NCI-H146 (cell line): ENCODE data around the gene UTS2B.

Experiments
- DNase-seq: peaks from one replicate; lab custom pipeline; 2025; lab: John Stamatoyannopoulos, UW

The UTS2B gene, protein sequence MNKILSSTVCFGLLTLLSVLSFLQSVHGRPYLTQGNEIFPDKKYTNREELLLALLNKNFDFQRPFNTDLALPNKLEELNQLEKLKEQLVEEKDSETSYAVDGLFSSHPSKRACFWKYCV

DNA sequence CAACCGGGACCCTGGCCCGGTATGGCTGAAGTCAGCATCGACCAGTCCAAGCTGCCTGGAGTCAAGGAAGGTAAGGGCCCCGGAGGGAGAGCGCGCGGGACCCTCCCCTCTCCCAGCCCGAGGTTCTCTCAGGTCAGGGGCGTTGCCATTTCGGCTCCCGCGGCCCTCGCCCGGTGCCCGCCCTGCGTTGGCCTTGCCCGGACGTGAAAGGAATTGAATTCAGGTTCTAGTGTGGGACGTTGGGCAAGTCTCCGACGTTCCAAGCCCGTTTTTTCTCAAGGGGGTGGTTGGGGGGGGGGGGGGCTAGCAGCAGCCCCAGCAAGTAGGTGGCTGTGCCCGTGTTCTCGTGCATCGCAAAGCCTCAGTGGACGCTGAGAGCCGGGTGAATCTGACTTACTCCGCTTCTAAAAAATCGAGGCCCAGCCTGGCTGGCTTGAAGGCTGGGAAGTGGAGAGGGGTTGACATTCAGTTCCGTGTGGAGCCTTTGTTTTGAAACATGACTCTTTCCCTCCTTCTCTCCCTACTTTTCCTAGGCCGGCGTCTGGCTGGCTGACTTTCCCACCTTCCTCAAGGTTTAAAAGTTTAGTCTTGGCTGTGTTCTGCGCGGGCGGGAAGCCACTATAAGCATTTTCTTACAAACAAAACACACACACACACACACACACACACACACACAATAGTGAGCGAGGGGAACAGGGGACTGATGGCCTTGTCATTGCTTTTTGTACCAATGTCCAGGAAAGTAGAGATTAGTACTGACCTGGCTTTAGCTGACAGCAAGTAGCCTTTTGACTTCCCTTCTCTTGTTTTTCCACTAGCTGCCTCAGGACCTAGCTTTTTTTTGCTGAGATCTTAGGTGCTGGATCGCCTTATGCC lies at the start of gene UTS2B:
Gene UTS2B, minus strand, starts transcription at position 873 of the 876 bp plus-strand sequence. CDS start 48,337 bp downstream, outside the sequence.
- peak; percentile 83 for DNase-seq

DNA sequence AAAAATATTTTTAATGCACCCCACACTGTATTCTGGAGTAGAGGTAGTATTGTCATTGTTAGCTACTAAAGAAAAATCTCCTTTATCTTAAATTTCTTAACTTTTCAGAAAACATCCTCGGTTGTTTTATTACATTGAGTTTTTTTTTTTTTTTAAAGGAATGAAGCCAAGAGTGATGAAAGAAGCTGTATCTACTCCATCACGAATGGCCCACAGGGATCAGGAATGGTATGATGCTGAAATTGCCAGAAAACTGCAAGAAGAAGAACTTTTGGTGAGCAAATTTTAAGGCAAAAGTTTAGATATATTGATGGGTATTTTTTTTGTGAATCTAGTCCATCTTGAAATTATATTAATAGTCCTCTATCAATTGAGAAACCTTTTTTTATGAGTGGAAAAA lies 49.7 kb upstream of the UTS2B start:
- DNase-seq, result no peak

DNA sequence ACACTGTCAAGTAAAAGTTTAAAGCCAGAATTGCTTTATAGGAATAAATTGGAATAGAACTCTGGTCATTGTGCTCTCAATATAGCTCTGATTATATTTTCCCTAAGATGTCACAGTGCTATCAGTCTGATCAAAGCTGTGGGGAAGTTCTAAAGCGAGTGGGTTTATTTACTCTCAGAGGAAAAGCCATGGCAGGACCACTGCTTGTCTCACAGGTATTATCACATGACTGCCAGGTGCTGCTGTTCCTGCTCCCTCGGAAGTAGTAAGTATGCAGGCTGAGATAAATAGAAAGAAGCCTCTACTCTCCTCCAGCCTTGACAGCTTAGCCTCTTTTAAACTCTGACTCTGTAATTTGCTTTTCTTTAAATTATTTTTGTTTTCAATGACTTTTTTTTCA lies 49.1 kb upstream of the UTS2B start:
- DNase-seq, result peak; percentile 21

DNA sequence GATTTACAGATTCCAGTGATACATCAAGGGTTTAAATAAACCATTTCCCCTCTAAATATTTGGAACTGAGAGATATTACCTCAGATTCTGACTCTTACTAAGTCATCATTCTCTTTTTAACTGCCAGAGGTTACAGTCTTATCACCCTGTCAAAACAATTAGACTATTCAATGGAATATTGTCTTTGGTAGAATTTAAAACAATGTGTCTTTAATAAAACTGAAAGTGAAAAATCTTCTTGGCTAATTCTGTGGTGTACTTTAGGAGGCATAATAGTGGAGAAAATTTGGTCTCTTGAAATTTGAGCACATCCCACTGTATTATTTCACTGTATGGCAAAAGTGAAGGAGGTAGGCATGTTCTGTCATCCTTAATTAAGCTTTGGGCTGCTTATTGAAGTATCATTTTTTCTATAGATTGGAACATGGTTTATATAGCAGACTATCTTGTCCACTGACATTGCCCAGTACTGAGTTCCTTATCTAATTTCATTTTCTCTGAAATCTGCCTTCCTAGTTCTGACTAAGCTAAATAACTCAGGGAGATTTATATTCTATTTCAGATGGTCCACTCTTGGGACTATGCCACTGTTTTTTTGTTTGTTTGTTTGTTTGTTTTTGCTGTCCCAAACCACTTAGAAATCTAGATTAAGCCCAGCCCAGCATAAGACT lies 48.0 kb upstream of the UTS2B start:
- DNase-seq, result no peak

DNA sequence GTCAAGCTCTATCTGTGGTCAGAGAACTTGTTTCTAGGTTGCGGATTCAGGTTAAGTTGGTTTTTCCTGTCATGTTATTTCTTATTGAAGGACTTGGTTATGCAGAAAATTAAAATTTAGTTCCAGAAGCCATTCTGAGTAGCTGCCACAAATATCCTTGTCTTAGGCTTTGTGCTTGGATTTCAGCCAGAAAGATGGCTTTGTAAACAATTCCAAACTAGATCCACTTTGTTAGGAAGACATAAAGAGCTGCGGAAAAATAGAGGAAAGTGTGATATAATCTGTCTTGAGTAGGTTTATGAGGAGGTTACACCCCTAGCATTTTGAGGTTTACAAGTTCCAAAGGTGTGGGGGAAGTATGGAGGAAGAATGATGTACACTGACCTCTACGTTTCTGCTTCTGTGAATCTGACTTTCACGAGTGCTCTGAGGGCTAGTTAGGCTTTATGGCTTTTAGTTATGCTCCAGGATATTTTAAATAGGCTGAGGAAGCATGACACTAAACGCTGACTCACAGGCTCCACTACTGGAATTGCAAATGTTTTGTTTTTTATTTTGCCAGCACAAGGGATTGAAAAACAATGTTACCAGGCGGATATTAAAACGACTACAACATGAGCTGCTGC lies 46.3 kb upstream of the UTS2B start:
- no peak for DNase-seq

DNA sequence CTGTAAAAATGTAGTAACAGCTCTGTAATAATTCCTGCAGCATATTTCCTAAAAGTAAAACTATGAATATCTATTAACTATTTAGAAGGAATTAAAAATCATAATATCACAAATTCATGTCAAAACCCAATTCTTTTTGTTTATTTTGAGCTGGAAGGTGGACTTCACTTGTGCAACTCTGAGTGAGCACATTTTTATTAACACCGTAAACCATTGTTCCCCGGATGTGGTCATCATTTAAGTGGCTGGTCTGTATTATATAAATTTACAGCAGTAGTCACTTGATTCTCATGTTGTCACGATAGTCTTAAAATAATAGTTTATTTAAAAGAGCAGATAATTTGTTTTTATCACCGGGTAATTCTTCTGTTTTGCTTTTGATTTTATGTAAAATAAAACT lies 43.0 kb upstream of the UTS2B start:
- DNase-seq, result no peak

DNA sequence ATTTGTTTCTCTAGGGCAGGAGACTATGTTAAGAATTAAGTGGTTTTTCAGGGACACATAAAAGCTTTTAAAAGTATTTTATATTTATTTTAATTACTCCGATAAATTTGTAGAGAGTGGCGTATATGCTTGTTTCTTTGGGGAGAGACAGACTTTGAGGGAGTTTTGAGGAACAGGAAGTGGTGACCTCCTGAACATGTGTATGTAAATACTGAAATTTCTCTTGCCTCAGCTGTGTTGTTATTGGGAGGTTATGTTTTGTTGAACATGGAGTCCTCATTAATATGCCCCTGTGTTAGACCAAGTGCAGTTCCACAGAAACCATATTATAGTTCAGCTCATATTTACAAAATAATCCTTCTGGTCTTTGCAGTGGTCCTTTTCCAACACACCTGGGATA lies 41.8 kb upstream of the UTS2B start:
- DNase-seq, result no peak

DNA sequence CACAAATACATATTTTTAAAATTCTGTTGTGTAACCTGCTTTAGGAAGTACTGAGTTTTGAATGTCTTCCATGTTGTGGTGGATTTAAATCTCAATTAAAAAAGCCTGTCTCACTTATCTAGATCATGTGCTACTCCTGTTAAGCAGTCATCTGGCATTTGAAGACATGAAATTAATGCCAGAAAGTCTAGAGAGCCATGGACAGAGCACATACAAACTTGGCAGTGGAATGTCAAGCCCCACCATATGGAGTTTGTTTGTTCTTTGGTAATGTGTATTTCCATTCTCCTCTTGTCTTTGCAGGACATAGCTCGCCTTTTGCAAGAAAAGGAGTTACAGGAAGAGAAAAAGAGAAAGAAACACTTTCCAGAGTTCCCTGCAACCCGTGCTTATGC lies 39.3 kb upstream of the UTS2B start:
- no peak for DNase-seq

DNA sequence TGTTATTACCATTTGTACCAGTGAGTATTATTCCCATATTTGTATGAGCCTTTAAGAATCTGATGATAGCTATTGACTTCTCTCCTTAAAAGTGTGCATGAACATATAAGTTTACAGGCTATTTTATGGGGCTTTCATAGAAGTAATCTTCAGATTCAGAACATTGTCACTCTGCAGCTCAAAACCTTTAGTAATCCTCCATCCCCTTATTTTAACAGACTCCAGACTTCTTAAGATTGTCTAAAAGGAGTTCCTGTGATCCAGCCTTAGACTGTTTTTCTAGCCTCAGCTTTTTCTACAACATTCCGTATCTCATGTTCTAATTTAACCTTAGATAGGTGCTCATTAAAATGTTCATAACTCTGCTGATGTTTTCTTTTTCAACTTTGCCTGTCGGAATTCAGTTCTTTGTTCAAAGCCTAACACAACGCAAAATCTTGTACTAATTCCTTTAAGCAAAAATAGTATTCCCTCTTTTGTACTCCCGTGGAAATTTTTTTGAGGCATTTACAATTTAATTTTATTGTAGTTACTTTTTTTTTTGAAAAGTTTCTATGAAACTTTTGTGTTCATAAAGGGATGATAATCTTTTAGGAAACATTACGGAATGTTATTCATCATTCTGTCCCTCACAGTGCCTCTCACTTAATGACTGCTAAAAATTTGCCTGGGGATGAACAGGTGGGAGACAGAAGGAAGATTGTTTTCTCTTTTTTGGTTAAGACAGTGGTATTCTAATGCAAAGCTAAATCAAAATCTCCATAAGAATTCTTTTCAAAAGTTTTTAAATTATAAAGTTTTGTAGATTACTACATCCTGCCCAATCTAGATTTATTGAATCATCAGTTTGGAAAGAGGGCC lies 38.7 kb upstream of the UTS2B start:
- DNase-seq, result no peak

DNA sequence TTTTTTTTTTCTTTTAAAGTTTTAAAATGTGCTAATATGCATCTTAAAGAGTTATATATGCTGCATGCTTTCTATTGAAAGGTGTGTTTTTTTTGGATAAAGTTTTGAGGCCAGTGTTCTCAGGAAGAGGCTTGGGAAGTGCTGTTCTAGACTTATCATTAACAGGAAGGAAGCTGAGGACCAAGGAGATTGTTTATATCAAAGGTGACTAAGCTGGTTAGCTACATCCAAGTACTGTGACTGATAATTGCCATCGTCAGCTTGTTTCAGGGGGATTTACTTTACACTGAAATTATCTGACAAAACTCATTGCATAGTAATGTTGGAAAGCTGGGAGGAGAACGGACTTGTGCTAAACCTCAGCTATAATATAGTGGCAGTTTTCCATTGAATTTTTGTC lies 36.3 kb upstream of the UTS2B start:
- no peak for DNase-seq

DNA sequence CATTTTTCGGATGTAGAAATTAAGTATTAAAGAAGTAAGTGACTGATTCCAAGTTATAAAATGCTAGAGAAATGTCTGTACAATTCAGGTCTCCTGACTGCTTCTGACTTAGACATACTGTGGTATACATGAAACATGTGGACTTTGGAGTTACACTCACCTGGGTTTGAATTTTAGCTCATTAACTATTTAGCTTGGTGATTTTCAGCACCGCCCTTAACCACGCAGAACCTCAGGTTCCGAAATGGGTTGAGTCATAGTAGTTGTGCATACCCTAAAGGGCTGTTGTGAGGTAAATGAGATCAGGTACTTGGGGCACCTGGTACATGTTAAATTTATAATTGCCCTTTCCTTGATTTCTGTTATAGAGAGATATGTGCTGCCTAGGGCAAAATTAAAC lies 32.9 kb upstream of the UTS2B start:
- DNase-seq, result no peak

DNA sequence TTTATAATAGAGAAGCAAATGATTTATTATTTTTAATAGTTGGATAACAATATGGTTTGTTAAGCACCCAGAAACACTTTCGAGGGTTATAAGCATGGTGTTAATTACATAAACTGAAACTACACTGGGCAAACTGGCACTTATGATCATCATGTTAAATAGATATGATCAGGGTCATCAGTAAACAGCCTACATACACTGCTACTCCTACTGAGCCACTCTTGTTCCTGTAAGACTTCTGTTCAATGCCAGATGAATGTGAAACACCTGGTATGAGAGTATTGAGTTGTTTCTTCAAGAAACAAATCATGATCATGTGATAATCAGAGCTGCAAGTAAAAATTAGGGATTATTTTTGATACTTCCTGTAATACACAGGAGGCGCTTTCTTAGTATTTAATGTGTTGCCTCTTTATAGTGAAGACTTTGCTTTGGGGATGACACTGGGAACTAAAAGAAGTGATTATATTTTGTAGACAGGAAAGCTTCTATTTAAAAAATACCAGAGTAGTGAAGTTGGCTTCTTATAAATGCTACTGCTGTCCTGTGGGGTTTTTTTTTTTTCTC lies 32.3 kb upstream of the UTS2B start:
- DNase-seq, result no peak

DNA sequence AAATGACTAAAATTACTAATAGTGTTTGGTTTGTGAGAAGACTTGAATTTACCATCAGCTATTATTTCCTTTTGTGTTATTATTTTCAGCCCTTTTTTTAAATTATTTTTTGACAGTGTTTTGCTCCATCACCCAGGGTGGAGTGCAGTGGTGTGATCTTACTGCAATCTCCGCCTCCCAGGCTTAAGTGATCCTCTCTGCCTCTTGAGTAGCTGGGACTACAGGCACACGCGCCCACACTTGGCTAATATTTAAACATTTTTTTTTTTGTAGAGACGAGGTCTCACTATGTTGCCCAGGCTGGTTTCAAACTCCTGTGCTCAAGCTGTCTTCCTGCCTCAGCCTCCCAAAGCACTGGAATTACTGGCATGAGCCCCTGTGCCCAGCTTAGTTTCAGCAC lies 31.7 kb upstream of the UTS2B start:
- no peak for DNase-seq

DNA sequence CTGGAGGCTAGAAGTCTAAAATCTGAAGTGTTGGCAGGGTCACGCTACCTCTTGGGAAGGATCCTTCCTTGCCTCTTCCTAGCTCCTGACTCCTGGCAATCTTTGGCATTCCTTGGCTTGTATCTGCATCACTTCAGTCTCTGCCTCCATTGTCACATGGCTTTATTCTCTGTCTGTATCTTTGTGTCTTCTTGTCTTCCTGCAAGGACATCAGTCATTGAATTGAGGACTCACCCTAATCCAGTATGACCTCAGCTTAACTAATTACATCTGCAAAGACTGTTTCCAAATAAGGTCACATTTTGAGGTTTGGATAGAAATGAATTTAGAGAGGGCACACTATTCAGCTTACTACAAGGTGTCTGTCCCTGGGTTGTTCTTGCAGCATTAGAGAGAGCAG lies 31.1 kb upstream of the UTS2B start:
- no peak for DNase-seq

DNA sequence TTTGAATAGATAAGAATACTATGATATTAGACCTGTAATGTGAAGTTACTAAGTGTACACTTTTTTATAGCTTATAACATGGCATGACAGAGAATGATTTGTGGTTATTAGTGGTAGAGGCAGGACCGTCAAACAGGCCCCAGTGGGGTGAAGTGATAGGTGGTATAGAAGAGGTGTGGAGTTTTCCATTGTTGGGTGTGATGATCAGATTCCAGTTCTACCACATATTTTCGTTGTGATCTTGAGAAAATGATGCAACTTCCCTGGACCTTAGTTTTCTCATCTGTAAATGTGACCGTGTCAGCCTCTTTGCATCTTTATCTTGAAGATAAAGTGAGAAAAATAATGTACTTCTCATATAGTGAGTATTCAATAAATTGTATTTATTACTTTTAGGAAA lies 30.3 kb upstream of the UTS2B start:
- no peak for DNase-seq

DNA sequence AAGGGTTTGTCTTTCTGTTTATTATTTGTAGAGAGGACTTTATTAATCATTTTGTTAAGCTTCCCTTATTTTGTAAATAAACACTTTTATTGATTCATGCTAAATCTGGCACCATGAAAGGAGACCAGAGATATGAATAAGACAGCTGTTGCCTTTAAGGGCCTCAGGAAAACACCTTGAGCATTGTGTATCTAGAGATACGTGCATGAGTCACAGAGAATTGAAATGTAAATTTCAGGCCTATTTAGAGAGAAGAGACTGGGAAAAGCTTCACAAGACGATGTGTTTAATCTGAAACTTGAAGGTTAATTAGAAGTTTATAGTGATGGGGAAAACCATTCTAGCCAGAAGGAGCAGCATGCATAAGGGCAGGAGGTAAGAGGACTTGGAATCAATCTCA lies 28.6 kb upstream of the UTS2B start:
- no peak for DNase-seq

DNA sequence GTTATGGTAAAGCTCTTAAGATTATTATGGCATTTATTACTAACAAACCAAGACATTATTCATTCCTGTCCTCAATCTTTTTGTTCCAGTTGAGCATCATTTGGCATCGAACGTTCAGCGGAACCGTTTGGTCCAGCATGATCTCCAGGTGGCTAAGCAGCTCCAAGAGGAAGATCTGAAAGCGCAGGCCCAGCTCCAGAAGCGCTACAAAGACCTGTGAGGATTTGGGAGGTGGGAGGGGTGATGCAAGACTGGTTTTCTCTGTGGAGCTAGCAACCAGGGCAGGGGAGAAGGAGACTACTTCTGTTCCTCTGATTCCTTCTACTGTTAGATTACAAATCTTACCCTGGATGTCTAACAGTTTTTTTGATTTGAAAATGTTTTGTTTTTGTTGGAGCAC lies 27.6 kb upstream of the UTS2B start:
- no peak for DNase-seq

DNA sequence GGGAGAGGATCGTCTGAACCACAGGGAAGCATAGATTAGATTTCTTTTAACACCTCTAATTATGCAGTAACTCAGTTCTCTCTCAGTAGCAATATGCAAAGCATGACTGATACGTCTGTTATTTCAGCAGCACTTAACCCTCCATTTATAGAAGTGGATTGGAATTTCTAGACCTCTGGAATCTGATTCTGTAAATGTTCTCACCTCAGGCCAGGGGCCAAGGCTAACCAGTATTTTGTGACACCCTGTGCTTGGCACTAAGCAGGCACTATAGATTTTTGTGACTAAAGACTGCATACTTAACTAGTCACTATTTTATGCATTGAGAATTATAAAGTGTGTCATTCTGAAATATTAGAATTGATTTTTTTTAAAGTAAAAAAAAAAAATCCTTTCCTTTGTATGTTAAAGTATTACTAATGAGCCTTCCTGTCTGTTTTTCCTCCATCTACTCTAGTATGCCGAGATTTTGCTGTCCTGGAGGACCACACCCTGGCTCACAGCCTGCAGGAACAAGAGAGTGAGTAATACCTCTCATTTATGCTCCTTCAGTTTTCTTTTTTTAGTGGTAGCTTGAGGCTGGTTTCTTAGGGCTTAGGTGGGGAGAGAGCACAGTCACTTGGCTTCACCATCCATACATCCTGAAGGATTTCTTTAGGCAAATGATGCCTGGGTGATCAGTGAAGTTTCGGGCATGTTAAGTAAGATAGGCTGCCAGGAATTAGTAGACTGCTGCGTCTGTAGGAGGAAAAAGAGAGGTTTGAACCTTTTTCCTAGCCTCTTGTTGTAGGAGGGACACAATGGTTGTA lies 26.5 kb upstream of the UTS2B start:
- no peak for DNase-seq

DNA sequence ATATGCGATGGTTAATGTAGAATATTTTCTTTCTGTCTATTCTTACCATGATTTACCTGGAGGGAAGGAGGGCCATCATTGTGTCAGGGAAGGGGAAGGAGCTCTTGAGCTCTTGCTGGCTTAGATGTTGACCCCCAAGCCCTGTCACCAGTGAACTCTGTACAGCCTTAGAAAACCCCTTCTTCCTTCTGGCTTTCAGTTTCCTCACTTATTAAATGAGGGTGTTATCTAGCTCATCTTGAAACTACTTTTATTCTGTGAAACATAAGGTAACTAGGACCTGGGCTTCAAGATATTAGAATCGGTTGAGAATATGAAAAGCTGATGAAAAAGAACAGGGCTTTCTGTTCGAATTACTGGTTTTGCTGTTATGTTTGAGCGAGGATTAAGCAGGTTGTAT lies 25.1 kb upstream of the UTS2B start:
- no peak for DNase-seq

DNA sequence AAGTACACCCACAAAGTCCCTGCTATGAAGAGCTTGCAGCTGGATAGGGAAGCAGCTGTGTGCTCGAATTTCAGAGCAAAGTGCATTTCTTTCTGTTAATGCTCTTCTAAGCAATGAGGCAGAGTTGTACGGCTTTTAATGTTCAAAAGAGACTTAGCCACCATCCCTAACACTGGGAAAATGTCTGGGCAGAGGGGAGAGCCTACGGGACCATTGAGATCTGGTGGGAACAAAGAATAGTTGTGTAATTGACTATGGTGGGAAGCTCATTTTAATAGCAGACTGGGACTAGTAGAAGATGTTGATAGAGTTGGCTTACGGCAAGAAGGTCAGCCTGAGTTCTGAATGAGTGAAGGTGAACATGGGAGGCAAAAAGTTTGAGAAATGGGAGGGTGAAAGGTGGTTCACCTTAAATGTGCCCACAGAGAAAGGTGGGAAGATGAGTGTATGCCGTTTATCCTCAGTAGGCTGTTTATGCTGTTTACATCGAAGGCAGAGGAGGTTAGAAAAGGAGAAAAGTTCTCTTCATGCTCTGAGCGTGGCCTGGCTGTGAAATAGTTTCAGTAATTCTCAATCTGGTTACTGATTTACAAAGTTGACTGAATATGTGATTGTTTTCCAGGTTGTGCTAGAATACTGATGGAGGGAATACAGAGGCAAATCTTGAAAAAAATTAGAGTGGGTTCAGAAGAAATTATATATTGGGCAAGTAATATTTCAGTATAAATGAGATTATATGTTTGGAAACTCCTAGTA lies 22.9 kb upstream of the UTS2B start:
- DNase-seq, result no peak
